Measurements from ENCODE around the gene TMEM163. TPM values are rescaled to one million over a fixed set of nuclear protein-coding genes. Genes with fewer than 3 reads are reported as not detected.

Gene TMEM163
- total RNA-seq, 6 experiments from 2014 or later, result not detected

GRCh38 chr2:134676960-134677359, 41.8 kb downstream of the TMEM163 start:
- TF ChIP-seq CTCF (IDR thresholded peaks at IDR 0.05), result no peak
- Mint-ChIP-seq H3K27me3 (ENCODE audit: insufficient read depth) (peaks cover 28% of the 10 kb centered on the region), H3K4me3 (no peak overlapping the region), H3K36me3 (ENCODE audit: low read depth) (no peaks in the 10 kb centered on the region), H3K27ac (no peak overlapping the region), H3K4me1 (ENCODE audit: low read depth) (no peaks in the 10 kb centered on the region), H3K9me3 (no peaks in the 10 kb centered on the region; the same call in 1 of the 2 replicates)
- DNase-seq, result no peak

- no peak for TF ChIP-seq CTCF (IDR thresholded peaks at IDR 0.05)
- Mint-ChIP-seq H3K4me3 (no peak overlapping the region), H3K27ac (no peak overlapping the region), H3K9me3 (no peaks in the 10 kb centered on the region; the same call in 1 of the 2 replicates), H3K27me3 (ENCODE audit: insufficient read depth) (peaks cover 28% of the 10 kb centered on the region), H3K36me3 (ENCODE audit: low read depth) (no peaks in the 10 kb centered on the region), H3K4me1 (ENCODE audit: low read depth) (no peaks in the 10 kb centered on the region)
- no peak for DNase-seq
These were observed 43.5 kb downstream of the TMEM163 start for GRCh38 chr2:134675314-134675713.

GRCh38 chr2:134674687-134675086, 44.1 kb downstream of the TMEM163 start:
- H3K4me3 Mint-ChIP-seq, result no peak overlapping the region
- no peaks in the 10 kb centered on the region for H3K36me3 Mint-ChIP-seq (ENCODE audit: low read depth)
- H3K27me3 Mint-ChIP-seq (ENCODE audit: insufficient read depth), result peaks cover 31% of the 10 kb centered on the region
- no peaks in the 10 kb centered on the region for H3K4me1 Mint-ChIP-seq (ENCODE audit: low read depth)
- no peak for TF ChIP-seq CTCF (IDR thresholded peaks at IDR 0.05)
- H3K9me3 Mint-ChIP-seq, result no peaks in the 10 kb centered on the region; the same call in 1 of the 2 replicates
- H3K27ac Mint-ChIP-seq, result no peak overlapping the region
- no peak for DNase-seq

GRCh38 chr2:134671513-134671912, 47.3 kb downstream of the TMEM163 start:
- no peak for TF ChIP-seq CTCF (IDR thresholded peaks at IDR 0.05)
- no peaks in the 10 kb centered on the region; the same call in 1 of the 2 replicates for H3K9me3 Mint-ChIP-seq
- no peak for DNase-seq
- H3K4me3 Mint-ChIP-seq, result no peak overlapping the region
- H3K27ac Mint-ChIP-seq, result no peak overlapping the region
- peaks cover 40% of the 10 kb centered on the region for H3K27me3 Mint-ChIP-seq (ENCODE audit: insufficient read depth)
- no peaks in the 10 kb centered on the region for H3K4me1 Mint-ChIP-seq (ENCODE audit: low read depth)
- H3K36me3 Mint-ChIP-seq (ENCODE audit: low read depth), result no peaks in the 10 kb centered on the region

- no peak overlapping the region for H3K4me3 Mint-ChIP-seq
- DNase-seq, result no peak
- no peaks in the 10 kb centered on the region; the same call in 1 of the 2 replicates for H3K9me3 Mint-ChIP-seq
- no peaks in the 10 kb centered on the region for H3K4me1 Mint-ChIP-seq (ENCODE audit: low read depth)
- H3K27me3 Mint-ChIP-seq (ENCODE audit: insufficient read depth), result peaks cover 42% of the 10 kb centered on the region
- no peaks in the 10 kb centered on the region for H3K36me3 Mint-ChIP-seq (ENCODE audit: low read depth)
- no peak for TF ChIP-seq CTCF (IDR thresholded peaks at IDR 0.05)
- no peak overlapping the region for H3K27ac Mint-ChIP-seq
These were observed 47.8 kb downstream of the TMEM163 start for GRCh38 chr2:134670955-134671354.

All from HFFc6 (cell line).